Measurements from ENCODE around the gene GLI3.

DNA sequence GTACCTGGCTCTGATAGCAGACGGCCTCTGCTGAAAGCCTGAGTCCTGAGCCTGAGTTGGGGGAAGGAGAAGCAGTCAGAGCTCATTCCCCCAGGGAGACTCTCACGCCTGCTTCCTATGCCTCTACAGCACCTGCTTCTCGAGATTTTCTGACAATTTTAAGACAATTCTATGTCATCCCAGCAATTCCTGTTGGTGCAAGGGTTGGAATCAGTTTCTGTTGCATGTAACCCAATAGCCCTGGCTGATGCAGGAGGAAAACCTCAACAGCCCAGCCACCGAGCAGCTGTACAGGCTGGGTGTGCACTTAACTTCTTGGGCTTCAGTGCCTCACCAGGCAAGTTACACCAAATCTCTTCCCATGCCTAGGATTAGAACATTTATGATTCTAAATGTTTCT lies 134.7 kb downstream of the GLI3 start:
- TF ChIP-seq, protein P1, sequence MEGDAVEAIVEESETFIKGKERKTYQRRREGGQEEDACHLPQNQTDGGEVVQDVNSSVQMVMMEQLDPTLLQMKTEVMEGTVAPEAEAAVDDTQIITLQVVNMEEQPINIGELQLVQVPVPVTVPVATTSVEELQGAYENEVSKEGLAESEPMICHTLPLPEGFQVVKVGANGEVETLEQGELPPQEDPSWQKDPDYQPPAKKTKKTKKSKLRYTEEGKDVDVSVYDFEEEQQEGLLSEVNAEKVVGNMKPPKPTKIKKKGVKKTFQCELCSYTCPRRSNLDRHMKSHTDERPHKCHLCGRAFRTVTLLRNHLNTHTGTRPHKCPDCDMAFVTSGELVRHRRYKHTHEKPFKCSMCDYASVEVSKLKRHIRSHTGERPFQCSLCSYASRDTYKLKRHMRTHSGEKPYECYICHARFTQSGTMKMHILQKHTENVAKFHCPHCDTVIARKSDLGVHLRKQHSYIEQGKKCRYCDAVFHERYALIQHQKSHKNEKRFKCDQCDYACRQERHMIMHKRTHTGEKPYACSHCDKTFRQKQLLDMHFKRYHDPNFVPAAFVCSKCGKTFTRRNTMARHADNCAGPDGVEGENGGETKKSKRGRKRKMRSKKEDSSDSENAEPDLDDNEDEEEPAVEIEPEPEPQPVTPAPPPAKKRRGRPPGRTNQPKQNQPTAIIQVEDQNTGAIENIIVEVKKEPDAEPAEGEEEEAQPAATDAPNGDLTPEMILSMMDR (IDR thresholded peaks at IDR 0.05; ENCODE audit: borderline replicate concordance, extremely low read depth, low read length, poor library complexity, severe bottlenecking) = no peak
- TF ChIP-seq EZH2 (IDR thresholded peaks at IDR 0.05; ENCODE audit: borderline replicate concordance, low read depth, low read length, severe bottlenecking) = no peak

Measured in DND-41 (cell line).